Muscle of leg (tissue), 11 donors: ENCODE measurements around the gene PLA2G4A. TPM values are rescaled to one million over a fixed set of nuclear protein-coding genes. Genes with fewer than 3 reads are reported as not detected.
"Not testable (repeated sequence)": the region's sequence is repeated elsewhere in the genome, so short reads cannot be mapped to it uniquely, and the experiment has no call there.

Source experiments
- DNase-seq: peaks from one replicate; pipeline ENCODE4 v3.0.0; 2013
- H3K27ac ChIP-seq: one replicate; pipeline ENCODE4 v1.5.1; 2013; ENCODE audit warnings: mild to moderate bottlenecking, low read length, control low read depth
- H3K27me3 ChIP-seq: one replicate; pipeline ENCODE4 v1.6.1; 2013; ENCODE audit warnings: low read length; ENCODE audit not compliant: control insufficient read depth, insufficient read depth
- H3K36me3 ChIP-seq: one replicate; pipeline ENCODE4 v1.6.1; 2013; ENCODE audit warnings: low read length; ENCODE audit not compliant: control insufficient read depth, insufficient read depth
- H3K4me1 ChIP-seq: one replicate; pipeline ENCODE4 v1.6.1; 2013; ENCODE audit warnings: low read length; ENCODE audit not compliant: control insufficient read depth, insufficient read depth
- H3K4me3 ChIP-seq: one replicate; pipeline ENCODE4 v1.5.1; 2013; ENCODE audit warnings: low read length, control low read depth
- H3K9me3 ChIP-seq: replicated peaks from 2 replicates; pipeline ENCODE4 v1.6.1; 2013; ENCODE audit warnings: low read depth, low read length; ENCODE audit not compliant: control insufficient read depth
- WGBS: methylation state at CpG from one replicate; pipeline ENCODE4 v1.1.5; 2013; ENCODE audit warnings: missing lambda C conversion rate; ENCODE audit not compliant: insufficient coverage; 5-methylcytosine and 5-hydroxymethylcytosine counted together
- polyA plus RNA-seq, 8 donors: library from polyadenylated mRNA; unstranded; fragments of 120-200 nt; gene quantifications; one replicate each; pipeline versions ENCODE4 v1.2.1 to v1.2.3, GENCODE V29; 2013; ENCODE audit warnings: inconsistent platforms in 1 of 8, low replicate concordance in 1 of 8; ENCODE audit not compliant: insufficient read length in 8 of 8, insufficient read depth in 1 of 8
- total RNA-seq: library from RNA; stranded (reverse); fragments of 120-200 nt; gene quantifications from one replicate; pipeline ENCODE4 v1.2.4, GENCODE V29; 2013

The PLA2G4A gene
- total and polyA plus RNA-seq, 9 donors = 2.8 to 7.8 (median 4.1) TPM

- H3K4me1 ChIP-seq = no peaks in the 10 kb centered on the region
- H3K27me3 ChIP-seq = no peaks in the 10 kb centered on the region
- DNase-seq = no peak
- 73% methylated on average over 2 of the region's 3 CpGs for WGBS
- H3K27ac ChIP-seq = no peak overlapping the region
- no peaks in the 10 kb centered on the region for H3K9me3 ChIP-seq
- no peaks in the 10 kb centered on the region for H3K36me3 ChIP-seq
- no peak overlapping the region for H3K4me3 ChIP-seq
Measured at GRCh38 chr1:186904361-186904760, 75.6 kb downstream of the PLA2G4A start.

DNA sequence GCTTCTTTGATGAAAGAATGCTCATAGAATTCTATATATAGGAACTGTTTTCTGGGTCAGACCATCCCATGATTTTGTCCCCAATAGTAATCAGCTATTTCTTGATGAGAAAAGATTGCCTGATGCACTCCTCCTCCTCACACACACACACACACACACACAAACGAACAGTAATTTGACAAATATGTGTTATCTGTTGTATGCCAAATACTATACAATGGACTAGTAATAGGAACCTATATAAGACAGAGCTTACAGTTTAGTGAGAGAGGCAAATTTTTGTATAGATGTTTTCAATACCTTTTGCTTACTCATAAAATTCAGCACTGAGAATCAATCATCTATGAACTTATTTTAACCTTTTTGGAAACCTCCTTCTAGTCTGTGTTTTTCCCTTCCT, 76.8 kb downstream of the PLA2G4A start:
- no peaks in the 10 kb centered on the region for H3K36me3 ChIP-seq
- WGBS = no CpG with 5 or more reads among the region's 1 CpG
- DNase-seq = peak; percentile 29
- no peaks in the 10 kb centered on the region for H3K27me3 ChIP-seq
- no peak overlapping the region for H3K27ac ChIP-seq
- H3K4me3 ChIP-seq = no peak overlapping the region
- H3K9me3 ChIP-seq = no peaks in the 10 kb centered on the region
- H3K4me1 ChIP-seq = no peaks in the 10 kb centered on the region

DNA sequence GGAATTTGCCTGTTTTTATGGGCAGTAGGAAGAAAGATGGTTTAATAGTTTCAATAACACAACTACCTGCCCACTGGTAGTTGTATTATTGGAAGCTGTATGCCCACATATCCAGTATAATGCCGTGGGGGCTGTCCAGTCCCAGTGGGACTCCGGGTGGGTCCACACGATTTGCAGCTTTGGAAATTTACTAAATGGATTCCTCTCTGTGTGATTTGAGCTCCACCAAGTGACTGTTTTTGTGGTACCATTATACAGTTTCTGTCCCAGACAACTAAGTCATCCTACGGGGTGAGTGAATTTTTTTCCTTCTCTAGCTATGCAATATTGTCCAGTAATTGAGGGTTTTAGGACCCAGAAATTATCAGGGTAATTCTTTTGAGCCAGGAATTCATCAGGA, 86.8 kb downstream of the PLA2G4A start:
- no peaks in the 10 kb centered on the region for H3K4me1 ChIP-seq
- H3K9me3 ChIP-seq = no peaks in the 10 kb centered on the region
- H3K27me3 ChIP-seq = no peaks in the 10 kb centered on the region
- no peaks in the 10 kb centered on the region for H3K36me3 ChIP-seq
- no peak for DNase-seq
- WGBS = no CpG with 5 or more reads among the region's 4 CpGs
- no peak overlapping the region for H3K27ac ChIP-seq
- H3K4me3 ChIP-seq = no peak overlapping the region

- WGBS = 98% methylated on average over 7 of the region's 14 CpGs
- H3K4me3 ChIP-seq, H3K27me3 ChIP-seq, H3K4me1 ChIP-seq, H3K27ac ChIP-seq, H3K9me3 ChIP-seq, H3K36me3 ChIP-seq: not testable (repeated sequence)
- peak; percentile 65 for DNase-seq
Measured at GRCh38 chr1:186917106-186917786, 88.5 kb downstream of the PLA2G4A start.

DNA sequence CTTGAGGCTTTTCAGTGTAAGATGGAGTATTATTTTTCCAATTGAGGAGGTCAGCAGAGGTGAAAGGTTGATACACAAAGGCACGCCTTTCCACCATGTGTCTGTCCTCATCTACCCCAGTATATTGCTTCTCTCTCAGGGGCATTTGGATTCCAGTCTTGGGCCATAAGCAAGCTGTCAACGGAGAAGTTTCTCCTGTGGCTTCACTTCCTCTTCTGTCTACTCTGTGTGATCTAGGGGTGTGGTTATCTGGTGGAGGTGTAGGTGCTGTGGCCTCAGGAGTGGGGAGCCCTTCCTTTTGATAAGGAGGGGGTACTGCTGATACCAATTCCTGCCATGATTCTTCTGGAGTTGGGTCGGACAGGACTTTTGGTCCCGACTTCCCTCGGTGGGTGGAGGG, 92.6 kb downstream of the PLA2G4A start:
- WGBS = 100% methylated on average over 1 of the region's 5 CpGs
- H3K4me1 ChIP-seq, H3K4me3 ChIP-seq, DNase-seq, H3K27ac ChIP-seq, H3K36me3 ChIP-seq, H3K27me3 ChIP-seq, H3K9me3 ChIP-seq: not testable (repeated sequence)

DNA sequence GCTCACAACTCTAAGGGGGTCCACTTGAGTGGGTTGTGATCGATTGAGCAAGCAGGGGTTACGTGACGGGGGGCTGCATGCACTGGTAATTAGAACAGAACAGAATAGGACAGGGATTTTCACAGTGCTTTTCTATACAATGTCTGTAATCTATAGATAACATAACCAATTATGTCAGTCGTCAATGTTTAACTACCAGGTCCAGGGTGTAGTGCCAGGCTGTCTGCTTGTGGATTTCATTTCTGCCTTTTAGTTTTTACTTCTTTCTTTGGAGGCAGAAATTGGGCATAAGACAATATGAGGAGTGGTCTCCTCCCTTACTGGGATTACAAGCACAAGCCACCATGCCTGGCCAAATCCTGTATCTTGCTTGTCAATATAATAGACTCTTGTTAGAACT, 94.1 kb downstream of the PLA2G4A start:
- DNase-seq, H3K27me3 ChIP-seq, H3K27ac ChIP-seq, H3K4me1 ChIP-seq, H3K9me3 ChIP-seq, H3K4me3 ChIP-seq, H3K36me3 ChIP-seq: not testable (repeated sequence)
- WGBS = no CpG with 5 or more reads among the region's 4 CpGs

DNA sequence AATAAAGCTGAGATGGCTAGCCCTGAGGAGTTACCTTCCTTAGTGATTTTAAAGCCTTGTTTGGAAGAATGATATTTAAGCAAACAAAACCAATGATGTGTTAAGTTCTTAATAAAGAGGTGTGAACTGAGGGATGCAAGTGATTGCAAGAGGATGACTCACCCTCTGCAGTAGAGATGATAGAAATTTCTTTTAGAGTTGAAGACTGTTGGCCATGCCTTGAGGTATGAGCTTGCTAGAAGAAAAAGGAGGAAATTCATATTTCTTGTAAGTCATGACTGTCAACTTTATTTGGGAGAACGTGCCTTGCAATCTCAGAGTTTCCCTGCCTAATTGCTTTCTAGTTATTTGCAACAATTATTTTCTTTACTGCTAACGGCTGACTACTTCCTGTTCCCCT, 94.7 kb downstream of the PLA2G4A start:
- no peaks in the 10 kb centered on the region for H3K27me3 ChIP-seq
- no peak for DNase-seq
- H3K9me3 ChIP-seq = no peaks in the 10 kb centered on the region
- H3K4me3 ChIP-seq = no peak overlapping the region
- no peak overlapping the region for H3K27ac ChIP-seq
- no peaks in the 10 kb centered on the region for H3K36me3 ChIP-seq
- WGBS = no CpG with 5 or more reads among the region's 2 CpGs
- H3K4me1 ChIP-seq = peaks cover 2% of the 10 kb centered on the region

GRCh38 chr1:186925881-186926669, 97.3 kb downstream of the PLA2G4A start:
- DNase-seq = peak; percentile 95

GRCh38 chr1:186927884-186928283, 99.1 kb downstream of the PLA2G4A start:
- Histone ChIP-seq H3K36me3 (no peaks in the 10 kb centered on the region), H3K4me3 (no peak overlapping the region), H3K27ac (no peak overlapping the region), H3K4me1 (peaks cover 2% of the 10 kb centered on the region), H3K9me3 (no peaks in the 10 kb centered on the region), H3K27me3 (no peaks in the 10 kb centered on the region)
- 100% methylated on average over 1 of the region's 4 CpGs for WGBS
- DNase-seq = no peak

More at GRCh38 chr1:186925881-186926669, 97.3 kb downstream of the PLA2G4A start:
- H3K36me3 ChIP-seq = no peaks in the 10 kb centered on the region
- peaks cover 2% of the 10 kb centered on the region for H3K4me1 ChIP-seq
- no peaks in the 10 kb centered on the region for H3K9me3 ChIP-seq
- H3K4me3 ChIP-seq = no peak overlapping the region
- H3K27ac ChIP-seq = peak overlapping the region; percentile 84
- no peaks in the 10 kb centered on the region for H3K27me3 ChIP-seq
- WGBS = 17% methylated on average over 1 of the region's 3 CpGs

DNA sequence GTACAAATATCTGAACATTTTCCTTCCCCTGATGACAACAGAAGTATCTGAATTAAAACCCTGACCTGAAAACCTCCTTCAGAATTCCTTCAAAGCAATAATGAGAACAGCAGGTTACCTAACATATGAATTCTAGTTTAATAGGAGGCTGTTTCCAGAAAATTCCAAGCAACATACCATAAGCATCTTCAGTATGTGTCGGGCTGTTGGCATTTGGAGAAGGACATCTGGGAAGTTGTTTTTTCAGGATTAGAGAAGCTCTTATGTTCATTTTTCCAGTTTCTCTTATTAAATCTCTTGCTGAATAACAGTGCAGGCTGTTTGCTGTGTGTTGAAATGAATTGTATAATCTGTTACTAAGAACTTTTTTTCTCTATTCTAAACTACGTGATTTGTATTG, 101.5 kb downstream of the PLA2G4A start:
- H3K27me3 ChIP-seq = no peaks in the 10 kb centered on the region
- no peak overlapping the region for H3K27ac ChIP-seq
- DNase-seq = peak; percentile 86
- H3K4me1 ChIP-seq = peaks cover 2% of the 10 kb centered on the region
- no peak overlapping the region for H3K4me3 ChIP-seq
- H3K36me3 ChIP-seq = no peaks in the 10 kb centered on the region
- H3K9me3 ChIP-seq = no peaks in the 10 kb centered on the region
- no CpG with 5 or more reads among the region's 2 CpGs for WGBS
